GM12874 (cell line): ENCODE measurements around the gene ARHGEF4.

ENCODE experiments used
- TF ChIP-seq, protein P1 (sequence below): IDR thresholded peaks from 2 replicates; pipeline ENCODE4 v1.5.1; 2011; ENCODE audit warnings: low read depth, mild to moderate bottlenecking, control low read depth, low read length, moderate library complexity; ENCODE audit not compliant: insufficient read depth

The ARHGEF4 gene

DNA sequence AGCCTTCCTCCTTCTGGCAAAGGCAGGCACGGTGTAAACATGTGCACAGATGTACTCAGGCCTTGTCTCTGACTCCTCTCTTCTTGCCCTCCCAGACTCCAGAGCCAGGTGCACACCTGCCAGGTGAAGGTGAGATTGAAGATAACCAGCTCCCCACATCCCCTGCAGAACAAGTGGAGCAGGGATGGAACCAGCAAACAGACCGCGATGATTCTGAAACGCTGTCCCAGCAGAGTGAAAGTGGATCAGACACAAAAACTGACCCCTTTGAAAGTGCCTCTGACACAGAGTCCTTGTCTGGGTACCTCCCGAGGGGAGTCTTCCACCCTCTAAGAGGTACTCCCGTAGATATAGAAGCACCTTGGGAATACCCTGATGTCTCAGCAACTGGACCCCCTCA, 77.2 kb downstream of the ARHGEF4 start:
- TF ChIP-seq, protein P1, sequence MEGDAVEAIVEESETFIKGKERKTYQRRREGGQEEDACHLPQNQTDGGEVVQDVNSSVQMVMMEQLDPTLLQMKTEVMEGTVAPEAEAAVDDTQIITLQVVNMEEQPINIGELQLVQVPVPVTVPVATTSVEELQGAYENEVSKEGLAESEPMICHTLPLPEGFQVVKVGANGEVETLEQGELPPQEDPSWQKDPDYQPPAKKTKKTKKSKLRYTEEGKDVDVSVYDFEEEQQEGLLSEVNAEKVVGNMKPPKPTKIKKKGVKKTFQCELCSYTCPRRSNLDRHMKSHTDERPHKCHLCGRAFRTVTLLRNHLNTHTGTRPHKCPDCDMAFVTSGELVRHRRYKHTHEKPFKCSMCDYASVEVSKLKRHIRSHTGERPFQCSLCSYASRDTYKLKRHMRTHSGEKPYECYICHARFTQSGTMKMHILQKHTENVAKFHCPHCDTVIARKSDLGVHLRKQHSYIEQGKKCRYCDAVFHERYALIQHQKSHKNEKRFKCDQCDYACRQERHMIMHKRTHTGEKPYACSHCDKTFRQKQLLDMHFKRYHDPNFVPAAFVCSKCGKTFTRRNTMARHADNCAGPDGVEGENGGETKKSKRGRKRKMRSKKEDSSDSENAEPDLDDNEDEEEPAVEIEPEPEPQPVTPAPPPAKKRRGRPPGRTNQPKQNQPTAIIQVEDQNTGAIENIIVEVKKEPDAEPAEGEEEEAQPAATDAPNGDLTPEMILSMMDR: no peak

DNA sequence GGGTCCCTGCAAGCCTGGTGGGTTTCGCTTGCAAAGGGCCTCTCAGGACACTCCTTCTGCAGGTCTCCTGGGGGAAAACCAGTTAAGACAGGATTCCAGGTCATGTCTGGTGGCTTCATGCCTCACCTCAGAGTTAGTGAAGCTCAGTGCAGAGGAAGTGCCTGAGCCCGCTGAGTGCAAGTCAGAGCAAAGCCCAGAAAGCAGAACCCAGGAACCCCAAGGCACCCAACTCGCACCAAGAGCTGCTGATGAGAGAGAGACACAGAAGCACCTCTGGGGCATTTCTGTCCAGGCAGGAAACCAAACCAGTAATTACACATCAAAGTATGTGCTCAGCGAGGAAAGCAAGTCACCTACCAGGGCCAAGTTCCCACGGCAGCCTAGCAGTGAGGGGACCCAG, 78.4 kb downstream of the ARHGEF4 start:
- TF ChIP-seq, protein P1: no peak

DNA sequence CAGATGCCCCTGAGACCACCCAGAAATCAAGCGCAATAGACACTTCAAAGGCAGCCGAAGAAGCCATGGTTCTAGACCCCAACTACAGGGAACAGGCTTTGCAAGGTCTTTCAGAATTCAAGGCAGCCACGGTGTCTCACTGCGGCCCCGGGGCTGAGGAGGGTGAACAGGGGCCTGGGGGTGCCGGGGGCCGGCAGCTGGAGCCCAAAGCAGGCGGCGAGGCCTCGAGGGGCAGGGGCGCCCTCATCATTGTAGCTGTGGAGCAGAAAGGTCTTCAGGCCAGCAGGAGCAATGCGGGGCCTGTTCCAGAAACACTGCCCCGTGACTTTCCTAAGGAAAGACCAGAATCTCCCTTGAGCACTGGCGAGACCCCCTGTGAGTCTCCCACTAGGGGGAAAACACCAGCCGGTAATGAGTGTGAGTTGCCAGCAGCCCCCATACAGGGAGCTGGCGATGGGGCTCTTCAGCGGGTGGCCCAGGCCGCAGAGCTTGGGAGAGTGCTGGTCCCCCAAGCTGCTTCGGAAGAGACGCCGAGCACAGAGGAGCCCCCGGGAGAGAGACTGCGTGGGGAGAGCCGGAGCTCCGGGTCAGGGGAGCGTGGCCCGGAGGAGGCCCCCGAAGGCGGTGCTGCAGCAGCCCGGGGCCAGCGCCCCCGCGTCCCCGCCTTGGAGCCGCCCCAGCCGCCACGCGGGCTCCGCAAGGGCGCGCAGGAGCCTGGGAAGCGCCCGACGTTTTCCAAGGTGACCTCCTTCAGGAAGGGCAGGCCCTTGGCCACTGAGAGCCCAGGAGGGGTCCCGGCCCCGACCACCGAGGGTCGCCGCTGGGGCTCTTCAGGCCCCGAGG, 79.1 kb downstream of the ARHGEF4 start:
- TF ChIP-seq, protein P1: no peak

DNA sequence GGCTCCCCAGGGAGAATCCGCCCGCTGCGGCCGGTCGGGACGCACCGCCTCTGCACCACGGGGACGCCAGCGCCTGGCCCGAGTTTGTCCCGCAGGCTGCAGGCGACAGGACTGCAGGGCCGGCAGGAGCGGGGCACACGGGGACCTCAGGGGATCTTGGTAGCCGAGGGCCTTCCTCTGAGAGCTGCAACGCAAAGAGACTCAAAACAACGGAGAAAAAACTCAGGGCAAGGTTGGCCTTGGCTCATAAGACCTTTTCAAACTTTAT, 79.7 kb downstream of the ARHGEF4 start:
- TF ChIP-seq, protein P1: no peak

DNA sequence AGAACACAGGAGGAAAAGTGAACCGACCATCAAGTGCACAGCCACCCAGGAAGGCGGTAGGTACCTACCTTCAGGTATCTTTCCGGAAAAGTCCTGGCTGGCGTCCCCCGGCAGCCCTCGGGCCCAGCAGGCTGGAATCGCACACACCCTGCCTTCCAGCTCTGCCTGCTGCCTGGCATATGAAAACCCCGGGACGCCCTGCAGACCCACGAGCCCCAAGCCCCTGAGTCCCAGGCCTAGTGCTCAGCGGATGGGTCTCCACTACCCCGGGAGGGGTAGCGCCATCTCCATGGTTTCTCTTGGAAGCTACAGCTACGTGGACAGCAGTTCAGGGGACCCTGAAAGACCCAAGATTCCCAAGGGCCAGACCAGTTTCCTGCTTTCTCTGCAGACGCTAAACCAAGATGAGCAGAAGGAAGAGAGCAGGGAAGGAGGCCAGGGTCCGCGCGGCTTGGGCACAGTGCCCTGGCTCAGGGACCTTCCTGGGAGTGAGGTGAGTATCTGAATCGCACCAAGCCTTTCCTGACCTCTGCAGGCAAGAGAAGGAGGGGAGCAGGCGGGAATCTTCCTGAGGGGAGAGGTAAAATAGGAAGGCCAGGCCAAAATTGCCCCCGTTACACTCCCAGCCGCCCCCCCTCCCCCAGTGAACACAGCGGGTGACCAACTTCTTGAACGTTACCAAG, 80.4 kb downstream of the ARHGEF4 start:
- TF ChIP-seq, protein P1: no peak

DNA sequence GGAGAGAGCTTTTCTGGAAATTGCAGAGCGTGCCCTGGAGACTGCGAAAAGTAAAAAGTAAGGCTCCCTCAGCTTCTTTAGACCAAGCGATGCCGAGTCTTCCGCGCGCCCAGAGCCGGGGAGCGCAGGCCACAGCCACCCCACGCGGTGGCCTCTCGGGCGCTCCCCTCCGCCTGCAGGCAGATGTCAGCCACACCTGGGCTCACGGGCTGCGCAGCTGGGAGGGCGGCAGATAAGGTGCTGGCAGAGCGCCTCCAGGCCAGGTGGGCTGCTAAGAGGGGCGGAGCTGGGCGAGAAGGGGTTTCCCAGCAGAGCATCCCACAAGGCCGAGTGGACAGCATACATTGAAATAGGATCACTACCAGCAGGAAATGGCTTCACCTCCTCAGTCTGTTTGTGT, 81.7 kb downstream of the ARHGEF4 start:
- TF ChIP-seq, protein P1: no peak

DNA sequence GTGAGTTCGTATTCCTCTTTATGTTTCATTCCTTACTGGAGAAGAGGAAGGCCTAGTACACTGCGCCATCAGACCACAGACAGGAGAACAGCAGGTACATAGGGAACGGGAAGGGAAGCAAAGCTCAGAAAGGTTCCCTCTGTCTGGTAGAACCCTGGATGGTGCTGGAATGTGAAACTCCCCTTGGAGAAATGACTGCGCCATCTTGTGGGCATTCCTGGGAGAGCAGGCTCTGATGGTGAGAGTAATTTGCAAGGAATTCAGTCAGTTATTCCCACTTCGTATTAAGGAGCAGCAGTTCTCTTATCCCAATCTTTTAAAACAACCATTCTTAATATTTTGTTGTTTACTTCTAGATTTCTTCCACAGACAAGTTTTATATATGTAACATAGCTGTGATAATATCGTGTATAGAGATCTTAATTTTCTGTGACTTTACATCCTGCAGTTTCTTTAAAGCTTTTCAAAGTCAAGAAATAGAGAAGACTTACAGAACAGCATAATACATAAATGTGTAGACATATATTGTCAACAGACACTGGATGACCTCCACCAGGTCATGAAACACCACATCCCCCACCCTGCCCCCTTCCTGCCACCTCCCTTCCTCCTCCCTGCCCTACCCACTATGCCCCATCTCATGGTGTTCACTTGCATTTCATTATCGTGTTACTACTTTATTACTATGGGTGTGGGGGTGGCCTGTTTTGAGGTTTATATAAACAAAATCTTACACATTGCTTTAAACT, 83.9 kb downstream of the ARHGEF4 start:
- TF ChIP-seq, protein P1: peak; percentile 75
